Thoracic aorta (tissue), 2 donors: ENCODE measurements around the gene ACTG1. TPM values are rescaled to one million over a fixed set of nuclear protein-coding genes. Genes with fewer than 3 reads are reported as not detected.

ENCODE experiments used
- ATAC-seq: fragments of 150-250 bp; one replicate; pipeline ENCODE4 v1.8.0; 2017; ENCODE audit warnings: low read depth; ENCODE audit not compliant: insufficient number of reproducible peaks, low FRiP score
- DNase-seq: peaks from one replicate; pipeline ENCODE4 v3.0.0-alpha.2; 2020; ENCODE audit warnings: low spot score
- H3K27ac ChIP-seq, 2 donors: fragments of 200-600 bp; sonication (generic); 1 replicate in 1 of 2; 2 replicates in 1 of 2; pipeline ENCODE4 v1.5.1; 2016; ENCODE audit warnings: mild to moderate bottlenecking in 2 of 2, moderate library complexity in 2 of 2
- H3K27me3 ChIP-seq: fragments of 200-600 bp; sonication (generic); replicated peaks from 2 replicates; pipeline ENCODE4 v1.6.0; 2016; ENCODE audit warnings: mild to moderate bottlenecking; ENCODE audit not compliant: insufficient read depth
- H3K36me3 ChIP-seq: fragments of 200-600 bp; sonication (generic); one replicate; pipeline ENCODE4 v1.5.1; 2016
- H3K4me1 ChIP-seq, 2 donors: fragments of 200-600 bp; sonication (generic); 1 replicate in 1 of 2; 2 replicates in 1 of 2; pipeline versions ENCODE4 v1.5.1 to v1.6.0; 2016; ENCODE audit warnings: low read depth in 2 of 2, mild to moderate bottlenecking in 1 of 2; ENCODE audit not compliant: control insufficient read depth in 1 of 2
- H3K4me3 ChIP-seq: fragments of 200-600 bp; sonication (generic); 2 replicates; pipeline ENCODE4 v1.5.1; 2016; ENCODE audit warnings: mild to moderate bottlenecking
- H3K9me3 ChIP-seq: fragments of 200-600 bp; sonication (generic); 2 replicates; pipeline ENCODE4 v1.5.1; 2016
- total RNA-seq, 2 donors: library from RNA; depleted of rRNA; stranded (reverse); fragments of >200 nt; gene quantifications; one replicate each; pipeline versions ENCODE4 v1.1.0 to v1.2.3, GENCODE V29; 2016
- TF ChIP-seq, protein P1 (sequence below): fragments of 200-600 bp; sonication (generic); IDR thresholded peaks from one replicate; pipeline ENCODE4 v1.5.1; 2019; ENCODE audit warnings: antibody characterized with exemption

The ACTG1 gene
- total RNA-seq, 2 donors from 2014 or later, result 4,421 to 4,935 TPM

DNA sequence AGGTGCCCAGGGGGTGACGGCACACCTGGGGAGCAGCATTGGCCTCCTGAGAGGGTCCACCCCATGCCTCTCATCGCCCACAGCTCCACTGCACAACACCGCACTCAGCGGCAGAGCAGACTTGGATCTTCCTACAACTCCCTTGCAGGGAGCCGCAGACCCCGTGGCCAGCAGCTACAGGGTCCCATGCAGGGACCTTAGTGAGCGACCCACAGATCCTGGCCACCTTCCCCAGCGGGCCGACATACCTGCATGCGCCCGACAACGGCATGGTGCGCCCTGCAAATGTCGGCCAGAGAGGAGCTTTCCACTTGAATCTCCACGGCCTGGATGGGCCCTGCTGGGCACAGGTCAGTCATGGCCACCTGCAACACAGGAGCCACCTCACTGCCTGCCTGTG lies 31.2 kb upstream of the ACTG1 start:
- DNase-seq, result no peak
- no peak for ATAC-seq
- TF ChIP-seq, protein P1, sequence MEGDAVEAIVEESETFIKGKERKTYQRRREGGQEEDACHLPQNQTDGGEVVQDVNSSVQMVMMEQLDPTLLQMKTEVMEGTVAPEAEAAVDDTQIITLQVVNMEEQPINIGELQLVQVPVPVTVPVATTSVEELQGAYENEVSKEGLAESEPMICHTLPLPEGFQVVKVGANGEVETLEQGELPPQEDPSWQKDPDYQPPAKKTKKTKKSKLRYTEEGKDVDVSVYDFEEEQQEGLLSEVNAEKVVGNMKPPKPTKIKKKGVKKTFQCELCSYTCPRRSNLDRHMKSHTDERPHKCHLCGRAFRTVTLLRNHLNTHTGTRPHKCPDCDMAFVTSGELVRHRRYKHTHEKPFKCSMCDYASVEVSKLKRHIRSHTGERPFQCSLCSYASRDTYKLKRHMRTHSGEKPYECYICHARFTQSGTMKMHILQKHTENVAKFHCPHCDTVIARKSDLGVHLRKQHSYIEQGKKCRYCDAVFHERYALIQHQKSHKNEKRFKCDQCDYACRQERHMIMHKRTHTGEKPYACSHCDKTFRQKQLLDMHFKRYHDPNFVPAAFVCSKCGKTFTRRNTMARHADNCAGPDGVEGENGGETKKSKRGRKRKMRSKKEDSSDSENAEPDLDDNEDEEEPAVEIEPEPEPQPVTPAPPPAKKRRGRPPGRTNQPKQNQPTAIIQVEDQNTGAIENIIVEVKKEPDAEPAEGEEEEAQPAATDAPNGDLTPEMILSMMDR, result no peak
- no peaks in the 10 kb centered on the region for H3K9me3 ChIP-seq
- H3K36me3 ChIP-seq, result peaks cover 60% of the 10 kb centered on the region
- no peaks in the 10 kb centered on the region for H3K4me1 ChIP-seq
- no peaks in the 10 kb centered on the region for H3K27me3 ChIP-seq
- no peak overlapping the region for H3K27ac ChIP-seq
- no peak overlapping the region for H3K4me3 ChIP-seq

DNA sequence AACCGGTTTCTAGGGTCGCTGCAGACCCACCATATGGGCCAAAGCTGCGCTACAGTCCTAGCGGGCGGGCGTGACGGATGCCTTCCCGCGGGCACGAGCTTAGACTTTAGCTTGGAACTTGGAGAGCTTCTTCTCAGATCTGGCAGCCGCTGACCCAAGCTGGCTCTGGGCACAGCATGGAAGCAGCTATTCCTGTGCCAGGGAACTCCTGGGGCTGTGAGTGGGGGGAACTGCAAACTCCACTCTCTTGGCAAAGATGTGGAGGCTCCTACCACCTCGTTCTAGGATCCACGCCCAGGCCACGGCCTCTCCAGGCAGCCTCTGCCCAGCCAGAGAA lies 30.7 kb upstream of the ACTG1 start:
- no peaks in the 10 kb centered on the region for H3K9me3 ChIP-seq
- H3K4me3 ChIP-seq, result no peak overlapping the region
- no peak for ATAC-seq
- H3K36me3 ChIP-seq, result peaks cover 60% of the 10 kb centered on the region
- H3K4me1 ChIP-seq, result no peaks in the 10 kb centered on the region
- no peaks in the 10 kb centered on the region for H3K27me3 ChIP-seq
- no peak for DNase-seq
- H3K27ac ChIP-seq, result no peak overlapping the region
- TF ChIP-seq, protein P1, result no peak

DNA sequence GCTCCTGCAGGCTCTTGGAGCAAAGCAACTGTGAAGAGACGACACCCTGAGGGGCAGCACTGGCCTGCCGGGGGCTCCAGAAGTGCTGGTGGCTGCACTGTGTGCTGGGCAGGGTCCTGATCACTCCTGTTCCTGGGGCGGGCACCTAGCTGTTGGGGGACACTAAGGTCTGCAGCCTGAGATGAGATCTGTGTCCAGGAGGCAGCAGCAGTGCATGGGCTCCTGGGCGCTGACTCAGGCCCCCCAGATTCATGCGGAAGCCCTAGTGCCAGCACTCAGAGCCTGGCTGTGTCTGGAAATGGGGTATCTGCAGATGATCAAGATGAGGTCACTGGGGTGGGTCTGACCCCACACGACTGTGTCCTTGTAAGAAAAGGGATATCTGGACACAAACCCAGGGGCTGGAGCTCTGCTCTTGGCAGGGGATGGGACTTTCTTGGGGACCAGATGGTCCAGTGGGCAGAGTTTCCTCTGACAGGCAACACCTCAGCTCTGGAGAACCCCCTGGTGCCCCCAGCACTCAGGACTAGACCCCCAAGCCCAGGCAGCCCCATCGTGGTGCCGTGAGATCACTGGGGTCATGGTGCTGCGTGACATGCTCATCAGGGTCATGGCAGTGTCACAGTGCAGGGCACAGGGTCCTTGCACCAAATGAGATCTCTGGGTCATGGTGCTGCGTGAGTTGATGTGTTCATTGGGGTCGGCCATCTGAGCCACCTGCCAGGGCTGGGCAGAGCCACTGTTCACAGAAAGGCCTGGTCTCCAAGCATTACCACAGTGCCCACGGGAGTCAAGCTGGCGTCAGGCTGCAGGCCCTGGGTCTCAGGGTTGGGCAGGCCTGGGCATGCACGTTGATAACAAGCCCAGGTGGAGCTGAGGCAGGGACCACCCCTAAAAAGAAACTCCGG lies 30.1 kb upstream of the ACTG1 start:
- ATAC-seq, result no peak
- no peak for DNase-seq
- Histone ChIP-seq H3K27ac (no peak overlapping the region), H3K9me3 (no peaks in the 10 kb centered on the region), H3K4me1 (no peaks in the 10 kb centered on the region), H3K27me3 (no peaks in the 10 kb centered on the region), H3K36me3 (peaks cover 54% of the 10 kb centered on the region), H3K4me3 (no peak overlapping the region)
- TF ChIP-seq, protein P1, result no peak

DNA sequence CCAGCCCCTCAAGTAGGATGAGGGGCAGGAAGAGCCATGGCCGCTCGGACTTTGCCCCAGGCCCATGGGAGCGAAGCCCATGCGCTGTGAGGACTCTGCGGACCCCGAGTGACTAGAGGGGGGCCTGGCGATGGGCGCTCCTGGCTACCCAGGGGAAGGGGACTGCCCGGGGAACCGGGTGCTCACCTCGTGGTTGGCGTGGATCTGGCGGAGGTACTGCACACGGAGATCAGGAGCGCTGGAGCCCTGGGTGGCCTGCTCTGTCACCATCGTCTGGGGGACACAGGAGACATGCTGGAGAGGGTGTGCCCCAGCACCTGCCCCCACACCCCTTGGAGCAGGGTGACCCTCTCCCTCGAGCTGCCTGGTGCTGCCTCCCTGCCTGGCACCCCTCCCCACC lies 28.5 kb upstream of the ACTG1 start:
- TF ChIP-seq, protein P1, result no peak
- DNase-seq, result no peak
- no peak for ATAC-seq
- H3K4me3 ChIP-seq, result no peak overlapping the region
- H3K27me3 ChIP-seq, result no peaks in the 10 kb centered on the region
- peaks cover 0 to 4% of the 10 kb centered on the region in 2 donors for H3K4me1 ChIP-seq
- H3K9me3 ChIP-seq, result no peaks in the 10 kb centered on the region
- peaks cover 40% of the 10 kb centered on the region for H3K36me3 ChIP-seq
- no peak overlapping the region for H3K27ac ChIP-seq

DNA sequence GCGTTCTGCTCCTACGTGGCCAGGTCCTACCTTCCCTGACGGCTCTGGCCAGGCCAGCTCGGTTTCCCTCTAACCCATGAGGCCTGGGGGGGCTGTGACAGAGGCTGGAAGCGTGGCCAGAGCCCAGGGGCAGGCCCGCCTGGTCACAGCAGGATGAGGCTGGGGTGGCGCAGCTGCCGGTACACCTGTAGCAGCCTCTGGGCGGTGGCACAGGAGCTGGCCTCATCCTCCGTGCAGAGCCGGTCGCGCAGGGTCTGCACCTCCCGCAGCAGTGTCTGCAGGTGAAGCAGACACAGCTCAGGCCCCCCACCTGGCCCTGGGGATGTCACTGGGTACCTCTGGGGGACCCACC lies 28.1 kb upstream of the ACTG1 start:
- DNase-seq (no peak), ATAC-seq (no peak)
- peaks cover 0 to 4% of the 10 kb centered on the region in 2 donors for H3K4me1 ChIP-seq
- H3K9me3 ChIP-seq, result no peaks in the 10 kb centered on the region
- H3K4me3 ChIP-seq, result no peak overlapping the region
- TF ChIP-seq, protein P1, result no peak
- H3K27me3 ChIP-seq, result no peaks in the 10 kb centered on the region
- H3K27ac ChIP-seq, result no peak overlapping the region
- H3K36me3 ChIP-seq, result peaks cover 35% of the 10 kb centered on the region
